HepG2 (cell line): Measurements from ENCODE around the gene FBN2. TPM values are rescaled to one million over a fixed set of nuclear protein-coding genes. Genes with fewer than 3 reads are reported as not detected.

Experiments used
- ATAC-seq: fragments of 200-7000 bp; cut with Tn5 transposase; 3 replicates; pipeline ENCODE4 v1.9.1; 2020; ENCODE audit warnings: mild to moderate bottlenecking, moderate library complexity
- BruUV-seq: library from RNA; stranded (reverse); fragments of 400-500 nt; replicated peaks from 2 replicates; lab custom pipeline; 2021; lab: Mats Ljungman, UMichigan
- CTCF ChIA-PET: fragments of 300-600 bp; formaldehyde crosslinking; extraction: SDS; loops from one replicate; lab custom pipeline; 2021; ENCODE audit warnings: low total read pairs, inconsistent platforms, low intra/inter-chr PET ratio; lab: Yijun Ruan, JAX
- POLR2A ChIA-PET: fragments of 350-600 bp; sonication (Branson Sonifier 250); formaldehyde crosslinking; loops from one replicate; lab custom pipeline; 2020; ENCODE audit warnings: antibody characterized with exemption, inconsistent platforms; lab: Yijun Ruan, JAX
- DNase-seq: peaks from one replicate; pipeline ENCODE4 v3.0.0-alpha.2; 2015; ENCODE audit warnings: low spot score
- FAIRE-seq: peaks from 3 replicates; lab custom pipeline; 2011; peaks lifted over from hg19 to GRCh38; lab: Jason Lieb, UNC
- H2AFZ ChIP-seq: one replicate; pipeline ENCODE4 v1.6.1; 2011; ENCODE audit warnings: low read length, inconsistent platforms
- H3K27ac ChIP-seq: fragments of 300-600 bp; 3 replicates; pipeline ENCODE4 v1.8.0; 2011; ENCODE audit warnings: mixed run types, mild to moderate bottlenecking, mixed read lengths, low read length, inconsistent platforms; ENCODE audit not compliant: insufficient read depth; ENCODE audit errors: extremely low read length
- H3K27me3 ChIP-seq, 2 experiments: fragments of 200-600 bp in 1 of 2; 2 replicates in 1 of 2; 3 replicates in 1 of 2; pipeline versions ENCODE4 v1.6.0 to v1.8.0; 2011; ENCODE audit warnings: low read length in 2 of 2, mild to moderate bottlenecking in 2 of 2, moderate library complexity in 2 of 2, inconsistent platforms in 1 of 2; ENCODE audit not compliant: insufficient read depth in 2 of 2, control insufficient read depth in 1 of 2
- H3K36me3 ChIP-seq, 2 experiments: fragments of 200-600 bp in 1 of 2; replicated peaks in 1 of 2; 2 replicates in 1 of 2; 3 replicates in 1 of 2; pipeline versions ENCODE4 v1.5.1 to v1.8.0; 2011; ENCODE audit warnings: low read length in 2 of 2, inconsistent platforms in 1 of 2; ENCODE audit not compliant: insufficient read depth in 2 of 2, control insufficient read depth in 1 of 2
- H3K4me1 ChIP-seq: 2 replicates; pipeline ENCODE4 v1.5.1; 2012; ENCODE audit warnings: low read length, inconsistent platforms; ENCODE audit not compliant: insufficient read depth
- H3K4me2 ChIP-seq: 2 replicates; pipeline ENCODE4 v1.6.0; 2011; ENCODE audit warnings: low read depth, low read length, inconsistent platforms
- H3K4me3 ChIP-seq, 3 experiments: fragments of 200-600 bp in 1 of 3; sonication (generic), shearing (Covaris generic) in 1 of 3; replicated peaks in 1 of 3; 2 replicates each; pipeline ENCODE4 v1.5.1; 2011 to 2016; ENCODE audit warnings: low read length in 3 of 3, inconsistent platforms in 2 of 3, low read depth in 2 of 3, mild to moderate bottlenecking in 2 of 3, control low read depth in 1 of 3, mixed read lengths in 1 of 3; ENCODE audit not compliant: insufficient read depth in 1 of 3
- H3K79me2 ChIP-seq: one replicate; pipeline ENCODE4 v1.6.1; 2011; ENCODE audit warnings: low read length, inconsistent platforms; ENCODE audit not compliant: insufficient read depth
- H3K9ac ChIP-seq: 2 replicates; pipeline ENCODE4 v1.6.0; 2011; ENCODE audit warnings: mild to moderate bottlenecking, low read depth, low read length, inconsistent platforms; ENCODE audit not compliant: insufficient read depth
- H3K9me3 ChIP-seq: 2 replicates; pipeline ENCODE4 v1.5.1; 2012; ENCODE audit warnings: mild to moderate bottlenecking, low read length
- H4K20me1 ChIP-seq: 2 replicates; pipeline ENCODE4 v1.6.0; 2011; ENCODE audit warnings: inconsistent platforms, mild to moderate bottlenecking, low read length, moderate library complexity; ENCODE audit not compliant: insufficient read depth
- ARNT2 ChIP-seq: sonication (generic); formaldehyde crosslinking; IDR thresholded peaks from 2 replicates; pipeline ENCODE4 v1.8.0; 2022; ENCODE audit warnings: mild to moderate bottlenecking, low read depth, missing genetic modification reagents, moderate library complexity
- EHMT2 ChIP-seq: fragments of 200-600 bp; sonication (generic); IDR thresholded peaks from 2 replicates; pipeline ENCODE4 v1.7.0; 2017; ENCODE audit warnings: antibody characterized with exemption, low read depth, low read length, borderline replicate concordance
- STAT5B ChIP-seq: sonication (generic); formaldehyde crosslinking; IDR thresholded peaks from 2 replicates; pipeline ENCODE4 v1.4.0; 2020; ENCODE audit warnings: missing genetic modification reagents
- ZBTB7B ChIP-seq: sonication (generic); formaldehyde crosslinking; IDR thresholded peaks from 2 replicates; pipeline ENCODE4 v1.4.0; 2020; ENCODE audit warnings: missing genetic modification reagents
- ZEB1 ChIP-seq: IDR thresholded peaks from 2 replicates; pipeline ENCODE4 v1.6.1; 2012; ENCODE audit warnings: mild to moderate bottlenecking, low read depth, inconsistent platforms; ENCODE audit not compliant: insufficient replicate concordance
- ZNF83 ChIP-seq: sonication (generic); formaldehyde crosslinking; IDR thresholded peaks from 2 replicates; pipeline ENCODE4 v1.4.0; 2020; ENCODE audit warnings: missing genetic modification reagents, mild to moderate bottlenecking, borderline replicate concordance
- WGBS: methylation state at CpG from one replicate; pipeline ENCODE4 v1.1.6; 2017; ENCODE audit warnings: low lambda C conversion rate; 5-methylcytosine and 5-hydroxymethylcytosine counted together
- in situ Hi-C: cut with HindIII; loops from 2 replicates; pipeline ENCODE4 v1.10.0; 2017; ENCODE audit warnings: low pct_unique_long_range_greater_than_20kb; ENCODE audit not compliant: extremely low pct_ligation_motif_present
- intact Hi-C: fragments of 100-400 bp; cut with micrococcal nuclease; formaldehyde crosslinking; loops from one replicate; pipeline ENCODE4 v1.10.0; 2022; ENCODE audit not compliant: unreplicated experiment
- polyA plus RNA-seq, 8 experiments: library from polyadenylated mRNA; depleted of rRNA in 3 of 8; stranded (reverse) in 7 of 8; unstranded in 1 of 8; fragments of >200 nt; fragmentation: Illumina TruSeq in 4 of 8; extraction: Trizol in 4 of 8; gene quantifications; 2 replicates each; pipeline versions ENCODE4 v1.2.1 to v1.2.3, GENCODE V29; 2011 to 2016; ENCODE audit warnings: low read depth in 4 of 8, missing spikeins in 1 of 8, mixed read lengths in 1 of 8; ENCODE audit not compliant: insufficient read depth in 1 of 8
- total RNA-seq, 5 experiments: library from RNA; depleted of rRNA; stranded (reverse); fragments of >200 nt; fragmentation: Illumina TruSeq; extraction: Trizol; gene quantifications; 2 replicates each; pipeline ENCODE4 v1.2.3, GENCODE V29; 2016; ENCODE audit warnings: low read depth in 1 of 5
- TF ChIP-seq, protein P1 (sequence below): sonication (generic); formaldehyde crosslinking; IDR thresholded peaks from 2 replicates; pipeline ENCODE4 v1.4.0; 2020; ENCODE audit warnings: missing genetic modification reagents
- TF ChIP-seq, protein P2 (sequence below): IDR thresholded peaks from 2 replicates; pipeline ENCODE4 v1.6.1; 2016; ENCODE audit warnings: low read depth, borderline replicate concordance
- TF ChIP-seq, protein P3 (sequence below): sonication (generic); formaldehyde crosslinking; IDR thresholded peaks from 2 replicates; pipeline ENCODE4 v1.4.0; 2020; ENCODE audit warnings: missing genetic modification reagents
- TF ChIP-seq, protein P4 (sequence below): IDR thresholded peaks from 2 replicates; pipeline ENCODE4 v1.6.1; 2016; ENCODE audit warnings: low read depth, control low read depth
- TF ChIP-seq, protein P5 (sequence below): sonication (generic); formaldehyde crosslinking; IDR thresholded peaks from 2 replicates; pipeline ENCODE4 v1.4.0; 2020; ENCODE audit warnings: missing genetic modification reagents
- TF ChIP-seq, protein P6 (sequence below): fragments of 450-650 bp; IDR thresholded peaks from 2 replicates; pipeline ENCODE4 v1.6.1; 2017

Gene FBN2
- total and polyA plus RNA-seq, 2 of the 13 experiments (the other 11 are each of a cell fraction or from before 2014, with no cell fraction given) = not detected

DNA sequence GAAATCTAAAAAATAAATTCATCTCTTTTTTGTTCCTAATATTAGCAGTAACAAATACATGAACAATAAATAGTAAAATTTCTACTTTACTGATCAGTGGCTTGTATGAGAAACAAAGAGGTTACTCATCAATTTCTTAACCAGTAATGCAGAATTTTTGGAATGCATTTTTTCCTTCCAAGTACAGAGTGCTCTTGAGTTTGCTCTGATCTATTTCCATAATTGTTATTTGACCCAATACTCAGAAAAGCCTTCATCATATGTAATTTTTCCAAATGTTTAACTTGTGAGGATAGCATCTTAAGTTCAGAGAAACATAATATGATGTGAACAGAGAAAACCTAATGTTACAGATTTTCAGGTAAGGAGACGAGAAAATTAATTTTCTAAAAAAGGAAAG, 47.3 kb downstream of the FBN2 start:
- Histone ChIP-seq H4K20me1 (no peaks in the 10 kb centered on the region), H3K27me3 (no peaks in the 10 kb centered on the region), H3K4me2 (no peak overlapping the region), H3K36me3 (no peaks in the 10 kb centered on the region), H2AFZ (no peak overlapping the region)
- in situ Hi-C loops = no loop called here
- no peak for FAIRE-seq
- WGBS = 2% methylated on average over 1 of the region's 1 CpG
- TF ChIP-seq, protein P1, sequence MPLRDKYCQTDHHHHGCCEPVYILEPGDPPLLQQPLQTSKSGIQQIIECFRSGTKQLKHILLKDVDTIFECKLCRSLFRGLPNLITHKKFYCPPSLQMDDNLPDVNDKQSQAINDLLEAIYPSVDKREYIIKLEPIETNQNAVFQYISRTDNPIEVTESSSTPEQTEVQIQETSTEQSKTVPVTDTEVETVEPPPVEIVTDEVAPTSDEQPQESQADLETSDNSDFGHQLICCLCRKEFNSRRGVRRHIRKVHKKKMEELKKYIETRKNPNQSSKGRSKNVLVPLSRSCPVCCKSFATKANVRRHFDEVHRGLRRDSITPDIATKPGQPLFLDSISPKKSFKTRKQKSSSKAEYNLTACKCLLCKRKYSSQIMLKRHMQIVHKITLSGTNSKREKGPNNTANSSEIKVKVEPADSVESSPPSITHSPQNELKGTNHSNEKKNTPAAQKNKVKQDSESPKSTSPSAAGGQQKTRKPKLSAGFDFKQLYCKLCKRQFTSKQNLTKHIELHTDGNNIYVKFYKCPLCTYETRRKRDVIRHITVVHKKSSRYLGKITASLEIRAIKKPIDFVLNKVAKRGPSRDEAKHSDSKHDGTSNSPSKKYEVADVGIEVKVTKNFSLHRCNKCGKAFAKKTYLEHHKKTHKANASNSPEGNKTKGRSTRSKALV (CRISPR knock-in tag) = no peak
- TF ChIP-seq EHMT2 (no peak), ZEB1 (no peak), ZBTB7B (CRISPR knock-in tag) (no peak), ZNF83 (CRISPR knock-in tag) (no peak), ARNT2 (no peak), STAT5B (CRISPR knock-in tag) (no peak)
- TF ChIP-seq, protein P2, sequence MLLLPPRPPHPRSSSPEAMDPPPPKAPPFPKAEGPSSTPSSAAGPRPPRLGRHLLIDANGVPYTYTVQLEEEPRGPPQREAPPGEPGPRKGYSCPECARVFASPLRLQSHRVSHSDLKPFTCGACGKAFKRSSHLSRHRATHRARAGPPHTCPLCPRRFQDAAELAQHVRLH (CRISPR knock-in tag) = no peak
- TF ChIP-seq, protein P3, sequence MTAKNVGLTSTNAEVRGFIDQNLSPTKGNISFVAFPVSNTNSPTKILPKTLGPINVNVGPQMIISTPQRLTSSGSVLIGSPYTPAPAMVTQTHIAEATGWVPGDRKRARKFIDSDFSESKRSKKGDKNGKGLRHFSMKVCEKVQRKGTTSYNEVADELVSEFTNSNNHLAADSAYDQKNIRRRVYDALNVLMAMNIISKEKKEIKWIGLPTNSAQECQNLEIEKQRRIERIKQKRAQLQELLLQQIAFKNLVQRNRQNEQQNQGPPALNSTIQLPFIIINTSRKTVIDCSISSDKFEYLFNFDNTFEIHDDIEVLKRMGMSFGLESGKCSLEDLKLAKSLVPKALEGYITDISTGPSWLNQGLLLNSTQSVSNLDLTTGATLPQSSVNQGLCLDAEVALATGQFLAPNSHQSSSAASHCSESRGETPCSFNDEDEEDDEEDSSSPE = no peak
- TF ChIP-seq, protein P4, sequence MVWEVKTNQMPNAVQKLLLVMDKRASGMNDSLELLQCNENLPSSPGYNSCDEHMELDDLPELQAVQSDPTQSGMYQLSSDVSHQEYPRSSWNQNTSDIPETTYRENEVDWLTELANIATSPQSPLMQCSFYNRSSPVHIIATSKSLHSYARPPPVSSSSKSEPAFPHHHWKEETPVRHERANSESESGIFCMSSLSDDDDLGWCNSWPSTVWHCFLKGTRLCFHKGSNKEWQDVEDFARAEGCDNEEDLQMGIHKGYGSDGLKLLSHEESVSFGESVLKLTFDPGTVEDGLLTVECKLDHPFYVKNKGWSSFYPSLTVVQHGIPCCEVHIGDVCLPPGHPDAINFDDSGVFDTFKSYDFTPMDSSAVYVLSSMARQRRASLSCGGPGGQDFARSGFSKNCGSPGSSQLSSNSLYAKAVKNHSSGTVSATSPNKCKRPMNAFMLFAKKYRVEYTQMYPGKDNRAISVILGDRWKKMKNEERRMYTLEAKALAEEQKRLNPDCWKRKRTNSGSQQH (CRISPR knock-in tag) = no peak
- TF ChIP-seq, protein P5, sequence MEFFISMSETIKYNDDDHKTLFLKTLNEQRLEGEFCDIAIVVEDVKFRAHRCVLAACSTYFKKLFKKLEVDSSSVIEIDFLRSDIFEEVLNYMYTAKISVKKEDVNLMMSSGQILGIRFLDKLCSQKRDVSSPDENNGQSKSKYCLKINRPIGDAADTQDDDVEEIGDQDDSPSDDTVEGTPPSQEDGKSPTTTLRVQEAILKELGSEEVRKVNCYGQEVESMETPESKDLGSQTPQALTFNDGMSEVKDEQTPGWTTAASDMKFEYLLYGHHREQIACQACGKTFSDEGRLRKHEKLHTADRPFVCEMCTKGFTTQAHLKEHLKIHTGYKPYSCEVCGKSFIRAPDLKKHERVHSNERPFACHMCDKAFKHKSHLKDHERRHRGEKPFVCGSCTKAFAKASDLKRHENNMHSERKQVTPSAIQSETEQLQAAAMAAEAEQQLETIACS = no peak
- TF ChIP-seq, protein P6, sequence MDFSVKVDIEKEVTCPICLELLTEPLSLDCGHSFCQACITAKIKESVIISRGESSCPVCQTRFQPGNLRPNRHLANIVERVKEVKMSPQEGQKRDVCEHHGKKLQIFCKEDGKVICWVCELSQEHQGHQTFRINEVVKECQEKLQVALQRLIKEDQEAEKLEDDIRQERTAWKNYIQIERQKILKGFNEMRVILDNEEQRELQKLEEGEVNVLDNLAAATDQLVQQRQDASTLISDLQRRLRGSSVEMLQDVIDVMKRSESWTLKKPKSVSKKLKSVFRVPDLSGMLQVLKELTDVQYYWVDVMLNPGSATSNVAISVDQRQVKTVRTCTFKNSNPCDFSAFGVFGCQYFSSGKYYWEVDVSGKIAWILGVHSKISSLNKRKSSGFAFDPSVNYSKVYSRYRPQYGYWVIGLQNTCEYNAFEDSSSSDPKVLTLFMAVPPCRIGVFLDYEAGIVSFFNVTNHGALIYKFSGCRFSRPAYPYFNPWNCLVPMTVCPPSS = no peak
- TF ChIP-seq, all 625 proteins: peak for 0
- Histone ChIP-seq H3K9ac (no peak overlapping the region), H3K4me3 (no peak overlapping the region), H3K27ac (no peak overlapping the region), H3K4me1 (no peaks in the 10 kb centered on the region), H3K79me2 (no peaks in the 10 kb centered on the region), H3K9me3 (no peaks in the 10 kb centered on the region)
- no TSS peak for BruUV-seq
- DNase-seq (no peak), ATAC-seq (no peak)
- CTCF ChIA-PET = no interaction called here
- POLR2A ChIA-PET = no interaction called here
- intact Hi-C loops = no loop called here
